Gastrocnemius medialis (tissue), 4 donors: ENCODE results near the gene FZD4.

ENCODE experiments used
- CTCF ChIP-seq, 5 experiments: fragments of 450-650 bp in 3 of 5; fragments of 200-600 bp in 2 of 5; sonication (generic) in 2 of 5; IDR thresholded peaks in 4 of 5; conservative IDR thresholded peaks in 1 of 5; 1 replicate in 4 of 5; 2 replicates in 1 of 5; pipeline ENCODE4 v1.5.1; 2016 to 2019; ENCODE audit warnings: antibody characterized with exemption in 5 of 5, mild to moderate bottlenecking in 3 of 5, moderate library complexity in 3 of 5
- POLR2A ChIP-seq, 2 donors: fragments of 450-650 bp; IDR thresholded peaks; one replicate each; pipeline ENCODE4 v1.6.1; 2017; ENCODE audit warnings: antibody characterized with exemption in 2 of 2, mild to moderate bottlenecking in 2 of 2, moderate library complexity in 2 of 2

GRCh38 chr11:86955111-86955360 lies 159 bp downstream of the FZD4 start:
- TF ChIP-seq CTCF (IDR thresholded peaks at IDR 0.05 in 4 of 5, conservative IDR thresholded peaks at IDR 0.05 in 1 of 5) = peak in 2 of 5 experiments; percentile 15 to 27
- TF ChIP-seq POLR2A (IDR thresholded peaks at IDR 0.05) = peak; percentile 92 to 96
